ENCODE results near the gene PTGFRN. TPM values are rescaled to one million over a fixed set of nuclear protein-coding genes. Genes with fewer than 3 reads are reported as not detected.

PTGFRN gene
- total and polyA plus RNA-seq, 8 donors, result 38.1 to 77.5 (median 67.9) TPM

DNA sequence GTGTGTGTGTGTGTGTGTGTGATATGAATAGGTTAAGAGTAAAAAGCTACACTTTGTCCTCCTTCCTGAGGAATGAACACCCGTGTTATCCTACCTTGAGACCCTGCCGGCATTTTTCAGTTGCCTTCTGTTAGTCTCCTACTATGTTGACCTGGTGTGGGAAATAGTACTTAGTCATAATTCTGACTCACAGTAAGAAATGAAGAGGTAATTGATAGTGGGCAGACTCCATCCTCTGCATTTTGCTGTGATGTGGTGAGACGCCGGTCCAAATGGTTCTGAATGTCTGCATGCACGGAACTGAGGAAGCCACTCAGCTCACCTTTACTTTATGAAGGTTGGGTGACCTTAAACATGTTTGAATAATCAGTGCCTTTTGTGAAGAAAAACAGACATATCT, 104.5 kb downstream of the PTGFRN start:
- Histone ChIP-seq H3K9me3 (no peaks in the 10 kb centered on the region), H3K27me3 (no peaks in the 10 kb centered on the region), H3K4me3 (no peak overlapping the region), H3K4me1 (no peaks in the 10 kb centered on the region), H3K36me3 (no peaks in the 10 kb centered on the region), H3K27ac (no peak overlapping the region)
- TF ChIP-seq, protein P1, sequence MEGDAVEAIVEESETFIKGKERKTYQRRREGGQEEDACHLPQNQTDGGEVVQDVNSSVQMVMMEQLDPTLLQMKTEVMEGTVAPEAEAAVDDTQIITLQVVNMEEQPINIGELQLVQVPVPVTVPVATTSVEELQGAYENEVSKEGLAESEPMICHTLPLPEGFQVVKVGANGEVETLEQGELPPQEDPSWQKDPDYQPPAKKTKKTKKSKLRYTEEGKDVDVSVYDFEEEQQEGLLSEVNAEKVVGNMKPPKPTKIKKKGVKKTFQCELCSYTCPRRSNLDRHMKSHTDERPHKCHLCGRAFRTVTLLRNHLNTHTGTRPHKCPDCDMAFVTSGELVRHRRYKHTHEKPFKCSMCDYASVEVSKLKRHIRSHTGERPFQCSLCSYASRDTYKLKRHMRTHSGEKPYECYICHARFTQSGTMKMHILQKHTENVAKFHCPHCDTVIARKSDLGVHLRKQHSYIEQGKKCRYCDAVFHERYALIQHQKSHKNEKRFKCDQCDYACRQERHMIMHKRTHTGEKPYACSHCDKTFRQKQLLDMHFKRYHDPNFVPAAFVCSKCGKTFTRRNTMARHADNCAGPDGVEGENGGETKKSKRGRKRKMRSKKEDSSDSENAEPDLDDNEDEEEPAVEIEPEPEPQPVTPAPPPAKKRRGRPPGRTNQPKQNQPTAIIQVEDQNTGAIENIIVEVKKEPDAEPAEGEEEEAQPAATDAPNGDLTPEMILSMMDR (IDR thresholded peaks at IDR 0.05), result no peak
- ATAC-seq (no peak), DNase-seq (no peak)
- intact Hi-C loops (cut with DNase I), result no loop called here

DNA sequence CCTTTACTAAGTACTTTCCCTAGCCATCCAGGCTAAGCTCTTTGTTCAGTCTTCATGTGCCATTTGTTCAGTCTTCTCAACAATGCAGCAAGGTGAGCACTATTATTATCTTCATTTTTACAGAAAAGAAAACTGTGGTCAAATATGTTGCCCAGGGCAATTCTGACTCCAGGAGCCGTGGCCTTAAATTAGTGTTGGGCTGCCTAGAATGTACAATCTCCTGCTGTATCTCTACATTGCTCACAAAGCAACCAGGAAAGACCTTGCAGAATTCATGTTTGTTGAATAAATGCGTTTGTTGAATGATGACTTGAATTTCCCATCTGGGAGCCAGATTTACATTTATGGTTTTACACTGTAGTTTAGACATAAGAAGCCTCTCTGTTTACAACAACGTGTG, 106.0 kb downstream of the PTGFRN start:
- H3K4me3 ChIP-seq, result no peak overlapping the region
- H3K27me3 ChIP-seq, result no peaks in the 10 kb centered on the region
- H3K36me3 ChIP-seq, result no peaks in the 10 kb centered on the region
- DNase-seq (no peak), ATAC-seq (no peak)
- no peaks in the 10 kb centered on the region for H3K9me3 ChIP-seq
- H3K27ac ChIP-seq, result no peak overlapping the region
- no peaks in the 10 kb centered on the region for H3K4me1 ChIP-seq
- intact Hi-C loops (cut with DNase I), result no loop called here
- TF ChIP-seq, protein P1 (IDR thresholded peaks at IDR 0.05), result no peak

DNA sequence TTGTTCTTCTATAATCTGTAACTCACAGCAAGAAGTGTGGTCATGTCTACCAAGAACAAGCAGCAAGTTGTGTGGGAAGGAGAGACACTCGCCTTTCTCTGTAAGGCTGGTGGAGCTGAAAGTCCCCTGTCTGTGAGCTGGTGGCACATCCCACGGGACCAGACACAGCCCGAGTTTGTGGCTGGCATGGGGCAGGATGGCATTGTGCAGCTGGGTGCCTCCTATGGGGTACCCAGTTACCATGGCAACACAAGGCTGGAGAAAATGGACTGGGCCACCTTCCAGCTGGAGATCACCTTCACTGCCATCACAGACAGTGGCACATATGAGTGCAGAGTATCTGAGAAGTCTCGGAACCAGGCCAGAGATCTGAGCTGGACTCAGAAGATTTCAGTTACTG, 107.3 kb downstream of the PTGFRN start:
- Histone ChIP-seq H3K27ac (no peak overlapping the region), H3K9me3 (no peaks in the 10 kb centered on the region), H3K36me3 (no peaks in the 10 kb centered on the region), H3K4me3 (no peak overlapping the region), H3K4me1 (no peaks in the 10 kb centered on the region), H3K27me3 (no peaks in the 10 kb centered on the region)
- intact Hi-C loops (cut with DNase I), result no loop called here
- DNase-seq (no peak), ATAC-seq (no peak)
- TF ChIP-seq, protein P1 (IDR thresholded peaks at IDR 0.05), result no peak

DNA sequence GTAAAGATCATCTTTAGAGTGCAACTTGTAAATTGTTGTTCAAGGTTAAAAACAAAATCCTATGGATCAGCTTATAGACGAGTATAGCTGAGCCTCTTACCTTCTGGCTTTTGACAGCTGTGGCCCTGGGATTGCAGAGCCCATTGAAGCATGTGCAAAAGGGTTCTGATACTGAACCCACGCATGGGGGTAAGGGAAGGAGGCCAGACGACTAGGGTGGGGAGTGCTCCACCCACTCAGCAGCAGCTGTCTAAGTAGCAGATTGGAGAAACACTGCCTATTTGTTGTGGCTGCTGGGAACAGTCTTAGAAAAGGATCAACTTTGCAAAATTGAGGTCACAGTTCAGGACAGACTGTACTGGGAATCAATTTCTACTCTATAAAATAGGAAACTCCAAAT, 107.9 kb downstream of the PTGFRN start:
- Histone ChIP-seq H3K36me3 (no peaks in the 10 kb centered on the region), H3K4me3 (no peak overlapping the region), H3K9me3 (no peaks in the 10 kb centered on the region), H3K4me1 (no peaks in the 10 kb centered on the region), H3K27ac (no peak overlapping the region), H3K27me3 (no peaks in the 10 kb centered on the region)
- ATAC-seq (peak; percentile 44), DNase-seq (no peak)
- TF ChIP-seq, protein P1 (IDR thresholded peaks at IDR 0.05), result no peak
- intact Hi-C loops (cut with DNase I), result no loop called here

DNA sequence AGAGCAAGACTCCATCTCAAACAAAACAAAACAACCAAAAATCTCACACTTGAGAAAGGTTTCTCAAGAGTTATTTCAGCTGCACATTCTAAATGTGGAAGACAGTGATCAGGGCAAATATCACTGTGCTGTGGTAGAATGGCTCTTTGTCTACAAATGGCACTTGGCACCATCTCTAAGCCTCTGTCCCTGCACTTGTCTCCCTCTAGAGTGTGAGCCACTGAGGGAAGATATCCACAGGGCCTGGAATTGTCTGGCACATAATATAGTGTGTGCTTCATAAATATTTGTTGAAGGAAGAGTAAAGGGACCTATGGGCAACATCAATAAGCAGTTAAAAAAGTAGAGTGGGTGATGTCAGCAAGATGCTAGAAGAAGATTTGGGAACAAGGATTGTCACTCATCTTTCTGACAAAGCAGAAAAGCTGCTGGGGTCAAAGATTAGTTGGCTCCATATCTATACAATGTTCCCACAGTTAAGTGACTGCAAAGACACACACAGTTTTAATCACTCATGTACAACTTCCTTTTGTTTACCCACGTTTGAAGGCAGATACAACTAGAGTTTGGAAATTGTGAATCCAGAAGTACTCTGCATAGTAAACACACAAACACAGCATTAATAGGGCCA, 110.9 kb downstream of the PTGFRN start:
- Histone ChIP-seq H3K27me3 (no peaks in the 10 kb centered on the region), H3K9me3 (no peaks in the 10 kb centered on the region), H3K4me1 (no peaks in the 10 kb centered on the region), H3K4me3 (no peak overlapping the region), H3K27ac (no peak overlapping the region), H3K36me3 (no peaks in the 10 kb centered on the region)
- TF ChIP-seq, protein P1 (IDR thresholded peaks at IDR 0.05), result no peak
- intact Hi-C loops (cut with DNase I), result no loop called here
- DNase-seq (no peak), ATAC-seq (no peak)

Data from left lung (tissue), 10 donors.